GM10847 (cell line): ENCODE data around the gene FLNC.

ENCODE experiments used
- POLR2A ChIP-seq: IDR thresholded peaks from 2 replicates; pipeline ENCODE4 v1.6.1; 2011; ENCODE audit not compliant: insufficient read length; ENCODE audit errors: extremely low read depth

The FLNC gene

GRCh38 chr7:128815289-128815942 lies 14.8 kb upstream of the FLNC start:
- TF ChIP-seq POLR2A, result no peak

- no peak for TF ChIP-seq POLR2A
Measured at GRCh38 chr7:128818694-128819093, 11.5 kb upstream of the FLNC start.

- TF ChIP-seq POLR2A, result no peak
Measured at GRCh38 chr7:128821724-128822123, 8.5 kb upstream of the FLNC start.

- TF ChIP-seq POLR2A, result no peak
Measured at GRCh38 chr7:128826512-128826911, 3.7 kb upstream of the FLNC start.

GRCh38 chr7:128826916-128827247 lies 3.3 kb upstream of the FLNC start:
- no peak for TF ChIP-seq POLR2A

- no peak for TF ChIP-seq POLR2A
Measured at GRCh38 chr7:128827248-128827958, 2.8 kb upstream of the FLNC start.

GRCh38 chr7:128827971-128828711 lies 2.1 kb upstream of the FLNC start:
- no peak for TF ChIP-seq POLR2A

GRCh38 chr7:128829391-128830166 lies 627 bp upstream of the FLNC start:
- no peak for TF ChIP-seq POLR2A

GRCh38 chr7:128831178-128831993 lies 1.2 kb downstream of the FLNC start:
- TF ChIP-seq POLR2A, result no peak

- TF ChIP-seq POLR2A, result no peak
Measured at GRCh38 chr7:128831994-128832879, 2.0 kb downstream of the FLNC start.

GRCh38 chr7:128832880-128833147 lies 2.6 kb downstream of the FLNC start:
- TF ChIP-seq POLR2A, result no peak

GRCh38 chr7:128833148-128833945 lies 3.1 kb downstream of the FLNC start:
- TF ChIP-seq POLR2A, result no peak

- no peak for TF ChIP-seq POLR2A
Measured at GRCh38 chr7:128833946-128834325, 3.7 kb downstream of the FLNC start.
